Keratinocyte (primary cell): Measurements from ENCODE around the gene SMTN.

Source experiments
- CTCF ChIP-seq, 3 experiments: IDR thresholded peaks in 1 of 3; conservative IDR thresholded peaks in 1 of 3; optimal IDR thresholded peaks in 1 of 3; 2 replicates in 2 of 3; 3 replicates in 1 of 3; pipeline versions ENCODE3 to v1.5.1; 2011; ENCODE audit warnings: low read length in 3 of 3, mild to moderate bottlenecking in 3 of 3, moderate library complexity in 2 of 3, control low read depth in 1 of 3, inconsistent platforms in 1 of 3; ENCODE audit not compliant: insufficient read depth in 2 of 3; ENCODE audit errors: extremely low read depth in 1 of 3
- EZH2 ChIP-seq: IDR thresholded peaks from one replicate; pipeline ENCODE4 v1.6.1; 2012; ENCODE audit warnings: inconsistent platforms, mild to moderate bottlenecking, low read length, moderate library complexity

DNA sequence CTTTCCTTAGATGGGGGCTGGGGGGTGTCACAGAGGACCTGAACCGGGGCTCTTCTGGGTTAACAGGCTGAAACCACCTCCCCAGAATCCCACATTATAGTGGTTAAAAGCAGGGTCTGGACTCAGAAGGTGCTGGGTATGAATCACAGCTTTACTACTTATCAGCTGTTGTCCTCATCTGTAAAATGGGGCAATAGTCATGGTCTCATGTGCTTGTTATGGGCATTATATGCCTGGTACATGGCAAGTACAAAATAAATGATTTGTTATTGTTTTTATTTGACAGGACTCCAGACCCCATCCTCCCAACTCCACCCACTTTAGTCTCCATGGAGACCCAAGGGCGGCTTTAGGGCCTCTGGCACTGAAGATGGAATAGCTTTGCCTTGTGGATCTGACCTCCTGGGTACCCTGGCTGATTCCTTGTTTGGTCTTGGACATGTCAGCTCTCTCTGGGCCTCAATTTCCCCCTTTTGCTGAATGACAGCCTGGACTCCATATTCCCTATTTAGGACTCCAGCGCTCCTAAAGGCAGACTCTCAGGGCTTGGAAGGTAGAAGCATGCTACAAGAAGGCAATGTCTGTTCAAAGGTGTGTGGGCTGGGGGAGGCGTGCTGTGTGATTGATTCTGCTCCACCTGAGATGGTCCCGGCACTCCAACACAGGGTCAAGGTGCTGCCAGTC is 812 bp upstream of the SMTN start:
- no peak for TF ChIP-seq CTCF (optimal IDR thresholded peaks at IDR 0.05 in 1 of 3, IDR thresholded peaks at IDR 0.05 in 1 of 3, conservative IDR thresholded peaks at IDR 0.05 in 1 of 3; ENCODE audit: extremely low read depth in 1 of 3, insufficient read depth in 2 of 3, low read length in 3 of 3)
- TF ChIP-seq EZH2 = no peak
